K562 (cell line): ENCODE data around the gene DOK7. TPM values are rescaled to one million over a fixed set of nuclear protein-coding genes. Genes with fewer than 3 reads are reported as not detected.

ENCODE experiments used
- ATAC-seq: fragments of 200-7000 bp; cut with Tn5 transposase; 3 replicates; pipeline ENCODE4 v1.9.1; 2020; ENCODE audit warnings: moderate library complexity
- BruUV-seq: library from RNA; stranded (reverse); fragments of 400-500 nt; replicated peaks from 2 replicates; lab custom pipeline; 2021; lab: Mats Ljungman, UMichigan
- CTCF ChIA-PET: fragments of 300-600 bp; formaldehyde crosslinking; extraction: SDS; loops from one replicate; lab custom pipeline; 2021; ENCODE audit warnings: low intra/inter-chr PET ratio; lab: Yijun Ruan, JAX
- POLR2A ChIA-PET: fragments of 300-600, 350-650 bp; sonication (Branson Sonifier 250); formaldehyde crosslinking; extraction: SDS; loops from one replicate; lab custom pipeline; 2021; ENCODE audit warnings: antibody characterized with exemption, inconsistent platforms; lab: Yijun Ruan, JAX
- DNase-seq, 4 experiments: peaks; one replicate each; pipeline versions ENCODE4 v3.0.0 to v3.0.0-alpha.2; 2011 to 2018; ENCODE audit warnings: low spot score in 3 of 4, mixed read lengths in 3 of 4; ENCODE audit errors: extremely low read depth in 1 of 4
- FAIRE-seq: peaks from 2 replicates; lab custom pipeline; 2011; peaks lifted over from hg19 to GRCh38; lab: Jason Lieb, UNC
- H2AFZ ChIP-seq: 2 replicates; pipeline ENCODE4 v1.6.0; 2011; ENCODE audit warnings: low read depth, low read length, control low read depth, inconsistent platforms
- H3K27ac ChIP-seq: fragments of 200-600 bp; 3 replicates; pipeline ENCODE4 v1.8.0; 2011; ENCODE audit warnings: low read depth, mild to moderate bottlenecking, control low read depth, inconsistent platforms, low read length, moderate library complexity, mixed read lengths; ENCODE audit errors: extremely low read depth
- H3K27me3 ChIP-seq, 2 experiments: fragments of 300-600 bp in 1 of 2; 2 replicates in 1 of 2; 3 replicates in 1 of 2; pipeline versions ENCODE4 v1.6.0 to v1.8.0; 2011; ENCODE audit warnings: inconsistent platforms in 2 of 2, low read length in 2 of 2, mild to moderate bottlenecking in 1 of 2, mixed read lengths in 1 of 2, moderate library complexity in 1 of 2; ENCODE audit not compliant: control insufficient read depth in 2 of 2, insufficient read depth in 2 of 2
- H3K36me3 ChIP-seq: fragments of 300-600 bp; 3 replicates; pipeline ENCODE4 v1.8.0; 2011; ENCODE audit warnings: mild to moderate bottlenecking, low read length, inconsistent platforms; ENCODE audit not compliant: control insufficient read depth, insufficient read depth
- H3K4me1 ChIP-seq, 2 experiments: fragments of 200-600 bp in 1 of 2; replicated peaks in 1 of 2; 2 replicates in 1 of 2; 3 replicates in 1 of 2; pipeline versions ENCODE4 v1.5.1 to v1.8.0; 2011; ENCODE audit warnings: inconsistent platforms in 2 of 2, low read length in 2 of 2, mild to moderate bottlenecking in 1 of 2, mixed read lengths in 1 of 2, moderate library complexity in 1 of 2; ENCODE audit not compliant: control insufficient read depth in 2 of 2, insufficient read depth in 2 of 2
- H3K4me2 ChIP-seq: 2 replicates; pipeline ENCODE4 v1.6.1; 2011; ENCODE audit warnings: low read length, control low read depth, inconsistent platforms, mixed read lengths; ENCODE audit not compliant: insufficient read depth
- H3K4me3 ChIP-seq: fragments of 200-600 bp; sonication (generic), shearing (Covaris generic); 2 replicates; pipeline ENCODE4 v1.5.1; 2016; ENCODE audit warnings: control low read depth, inconsistent platforms
- H3K79me2 ChIP-seq: fragments of 200-600 bp; 3 replicates; pipeline ENCODE4 v1.8.0; 2011; ENCODE audit warnings: low read length, inconsistent platforms; ENCODE audit not compliant: control insufficient read depth, insufficient read depth
- H3K9ac ChIP-seq, 2 experiments: 2 replicates each; pipeline versions ENCODE4 v1.6.0 to v1.6.1; 2011; ENCODE audit warnings: low read depth in 2 of 2, low read length in 2 of 2, control low read depth in 1 of 2, inconsistent platforms in 1 of 2, mild to moderate bottlenecking in 1 of 2, mixed read lengths in 1 of 2; ENCODE audit not compliant: insufficient read depth in 1 of 2
- H3K9me1 ChIP-seq: one replicate; pipeline ENCODE4 v1.6.0; 2011; ENCODE audit warnings: inconsistent platforms, mild to moderate bottlenecking, low read length, moderate library complexity; ENCODE audit not compliant: control insufficient read depth, insufficient read depth
- H3K9me3 ChIP-seq: replicated peaks from 2 replicates; pipeline ENCODE4 v1.5.1; 2011; ENCODE audit warnings: low read depth, low read length, inconsistent platforms; ENCODE audit not compliant: control insufficient read depth, insufficient read depth
- H4K20me1 ChIP-seq: replicated peaks from 2 replicates; pipeline ENCODE4 v1.6.1; 2011; ENCODE audit warnings: low read length, inconsistent platforms, mixed read lengths; ENCODE audit not compliant: control insufficient read depth, insufficient read depth
- MTA2 ChIP-seq: fragments of 450-650 bp; IDR thresholded peaks from 2 replicates; pipeline ENCODE4 v1.6.1; 2016; ENCODE audit warnings: low read depth
- NCOR1 ChIP-seq: fragments of 450-650 bp; IDR thresholded peaks from 2 replicates; pipeline ENCODE4 v1.6.1; 2016; ENCODE audit warnings: mild to moderate bottlenecking, moderate library complexity
- NR3C1 ChIP-seq: sonication (generic); formaldehyde crosslinking; IDR thresholded peaks from 2 replicates; pipeline ENCODE4 v1.8.1; 2022; ENCODE audit warnings: missing genetic modification reagents
- RREB1 ChIP-seq: fragments of 250-450 bp; sonication (Bioruptor Pico); IDR thresholded peaks from 2 replicates; pipeline ENCODE4 v1.4.0; 2020
- WGBS: fragments of 100-300 bp; shearing (Covaris generic); methylation state at CpG from one replicate; pipeline ENCODE4 v1.1.6; 2016; ENCODE audit warnings: low coverage, mixed read lengths; ENCODE audit not compliant: insufficient coverage; ENCODE audit errors: missing lambda C conversion rate; 5-methylcytosine and 5-hydroxymethylcytosine counted together
- in situ Hi-C: fragments of 300-500 bp; cut with MboI; formaldehyde crosslinking; loops from 4 replicates; pipeline ENCODE4 v1.15.0; 2018; ENCODE audit warnings: inconsistent platforms, mixed read lengths
- intact Hi-C: fragments of 100-400 bp; cut with micrococcal nuclease; formaldehyde crosslinking; loops from 2 replicates; pipeline ENCODE4 v1.14.2; 2022
- polyA plus RNA-seq, 8 experiments: library from polyadenylated mRNA; depleted of rRNA in 4 of 8; stranded (reverse) in 5 of 8; unstranded in 3 of 8; fragments of >200 nt; fragmentation: Nextera tagmentation in 2 of 8; fragmentation: Illumina TruSeq in 1 of 8; extraction: Ambion mirVana in 2 of 8; extraction: Trizol in 1 of 8; gene quantifications; 2 replicates each; pipeline versions ENCODE4 v1.2.1 to v1.2.3, GENCODE V29; 2011 to 2014; ENCODE audit warnings: inconsistent platforms in 1 of 8, missing spikeins in 1 of 8
- total RNA-seq, 7 experiments: library from RNA; depleted of rRNA in 6 of 7; stranded (reverse); fragments of >200 nt in 6 of 7; fragmentation: Illumina TruSeq in 2 of 7; extraction: Trizol in 2 of 7; gene quantifications; 2 replicates each; pipeline versions ENCODE4 v1.2.1 to v1.2.3, GENCODE V29; 2011 to 2021; ENCODE audit warnings: low replicate concordance in 1 of 7

The DOK7 gene
- total and polyA plus RNA-seq, 9 of the 15 experiments (the other 6 are each of a cell fraction or from before 2014, with no cell fraction given): not detected

- Histone ChIP-seq H3K27ac (no peak overlapping the region), H3K9me3 (no peaks in the 10 kb centered on the region), H3K9ac (peak overlapping the region in 1 of 2 experiments; percentile 13; a peak in 1 of 4 replicates), H3K9me1 (no peaks in the 10 kb centered on the region), H3K4me3 (no peak overlapping the region), H3K4me2 (no peak overlapping the region), H3K36me3 (no peaks in the 10 kb centered on the region), H3K79me2 (no peaks in the 10 kb centered on the region), H2AFZ (no peak overlapping the region), H4K20me1 (peaks cover 12% of the 10 kb centered on the region), H3K4me1 (peaks cover 0 to 40% of the 10 kb centered on the region in 2 experiments; a peak in 2 of 5 replicates), H3K27me3 (peaks cover 0 to 21% of the 10 kb centered on the region in 2 experiments; a peak in 2 of 5 replicates)
- in situ Hi-C loops: no loop called here
- CTCF ChIA-PET: no interaction called here
- TF ChIP-seq RREB1 (CRISPR knock-in tag) (no peak), NR3C1 (CRISPR knock-in tag) (no peak), MTA2 (no peak), NCOR1 (no peak)
- POLR2A ChIA-PET: interaction anchor here (1.1 kb wide), 1 partner anchor 16 kb away, joined by 3 read pairs; no protein-coding TSS in a partner anchor
- FAIRE-seq (no peak), ATAC-seq (no peak), DNase-seq (no peak)
- no TSS peak for BruUV-seq
- WGBS: 45% methylated on average over 14 of the region's 21 CpGs
- intact Hi-C loops: no loop called here
Observed at GRCh38 chr4:3430524-3430923, 32.6 kb upstream of the DOK7 start.
